GM19452 (cell line): Measurements from ENCODE around the gene FAM13B.
"Not testable (repeated sequence)": the region's sequence is repeated elsewhere in the genome, so short reads cannot be mapped to it uniquely, and the experiment has no call there.

Experiments used
- ATAC-seq: cut with Tn5 transposase; IDR thresholded peaks from one replicate; pipeline ENCODE4 v1.9.1; 2021; ENCODE audit not compliant: unreplicated experiment

The FAM13B gene

DNA sequence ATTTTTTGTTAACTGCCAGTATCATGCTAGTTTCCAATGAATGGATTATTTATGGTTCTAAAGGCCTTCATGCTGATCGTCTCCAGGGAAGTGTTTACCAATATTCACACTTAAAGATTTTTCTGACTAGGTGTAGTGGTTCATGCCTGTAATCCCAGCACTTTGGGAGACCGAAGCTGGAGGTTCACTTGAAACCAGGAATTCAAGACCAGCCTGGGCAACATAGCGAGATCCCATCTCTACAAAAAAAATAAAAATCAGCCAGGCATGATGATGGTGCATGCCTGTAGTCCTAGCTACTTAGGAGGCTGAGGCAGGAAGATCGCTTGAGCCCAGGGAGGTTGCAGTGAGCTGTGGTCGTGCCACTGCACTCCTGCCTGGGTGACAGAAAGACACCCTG is 43.5 kb downstream of the FAM13B start:
- no peak for ATAC-seq

DNA sequence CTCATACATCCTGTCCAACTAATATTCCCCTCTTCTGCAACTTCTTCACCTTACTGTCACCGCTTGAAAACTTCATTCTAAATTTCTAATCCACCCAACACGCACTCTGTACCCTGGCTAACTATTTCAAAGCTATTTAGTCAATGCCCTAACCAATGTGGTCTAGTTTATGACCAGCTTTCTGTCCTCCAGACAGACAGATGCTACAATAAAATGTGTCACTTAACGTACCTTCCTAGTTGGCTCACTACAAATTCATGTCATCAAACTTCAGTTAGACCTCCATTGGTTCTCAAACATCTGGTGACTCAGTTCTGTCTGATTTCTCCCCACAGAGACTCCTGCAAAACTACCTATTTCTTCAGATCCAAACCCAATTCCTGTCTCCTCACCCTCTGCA is 57.7 kb downstream of the FAM13B start:
- ATAC-seq: no peak

DNA sequence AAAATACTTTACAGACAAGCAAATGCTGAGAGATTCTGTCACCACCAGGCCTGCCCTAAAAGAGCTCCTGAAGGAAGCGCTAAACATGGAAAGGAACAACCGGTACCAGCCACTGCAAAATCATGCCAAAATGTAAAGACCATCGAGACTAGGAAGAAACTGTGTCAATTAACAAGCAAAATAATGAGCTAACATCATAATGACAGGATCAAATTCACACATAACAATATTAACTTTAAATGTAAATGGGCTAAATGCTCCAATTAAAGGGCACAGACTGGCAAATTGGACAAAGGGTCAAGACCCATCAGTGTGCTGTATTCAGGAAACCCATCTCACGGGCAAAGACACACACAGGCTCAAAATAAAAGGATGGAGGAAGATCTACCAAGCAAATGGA is 62.5 kb downstream of the FAM13B start:
- not testable (repeated sequence) for ATAC-seq

DNA sequence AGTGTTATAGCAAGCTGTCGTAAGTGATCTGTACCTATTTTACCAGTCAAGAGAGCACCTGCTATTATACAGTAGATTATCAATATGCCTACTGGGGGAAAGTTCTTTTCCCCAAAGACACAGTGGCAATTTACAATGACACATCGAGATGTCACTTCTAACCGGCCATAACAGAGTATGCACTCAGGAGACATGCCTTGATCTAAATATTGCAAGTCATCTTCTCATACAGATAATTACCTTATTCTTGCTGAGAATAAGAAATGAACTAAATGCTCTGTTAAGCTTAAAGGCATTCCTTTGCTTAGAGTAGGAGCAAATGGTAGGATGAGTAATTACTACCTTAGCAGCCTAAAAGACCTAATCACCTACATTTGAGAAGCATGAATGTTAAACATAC is 72.1 kb downstream of the FAM13B start:
- no peak for ATAC-seq

DNA sequence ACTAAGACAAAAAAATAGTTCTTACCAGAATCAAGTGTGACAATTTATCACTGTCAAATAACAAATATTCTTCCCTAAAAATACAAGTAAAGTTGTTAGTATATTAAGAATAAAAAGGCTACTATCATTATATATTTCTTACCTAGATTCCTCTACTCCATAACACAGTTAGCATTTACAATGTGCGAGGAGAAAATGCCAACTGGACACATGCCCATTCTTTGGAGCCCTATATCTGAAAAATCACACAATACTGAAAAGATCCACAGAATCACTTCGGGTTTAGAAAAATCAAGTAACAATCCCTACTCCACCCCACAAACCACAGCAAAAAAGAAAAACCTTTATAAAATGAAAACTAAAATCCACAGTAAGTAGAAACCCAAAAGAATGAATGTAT is 72.7 kb downstream of the FAM13B start:
- ATAC-seq: no peak

DNA sequence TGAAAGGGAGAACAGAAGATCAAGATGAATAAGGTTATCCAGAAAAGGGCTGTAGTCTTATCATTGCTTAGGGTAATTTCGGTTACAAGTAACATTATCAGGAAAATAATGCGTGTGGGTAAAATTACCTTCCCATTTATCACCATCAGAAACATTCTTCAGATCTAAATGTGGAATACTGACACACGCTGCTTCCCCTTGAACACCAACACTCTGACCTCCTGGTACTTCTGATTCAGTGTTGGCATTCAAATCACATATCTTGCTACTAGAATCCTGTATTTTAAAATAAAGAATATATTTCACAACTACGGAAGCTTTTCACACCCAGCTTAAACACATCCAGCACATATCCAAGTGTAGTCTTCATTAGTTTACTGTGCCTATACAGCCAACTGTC is 73.4 kb downstream of the FAM13B start:
- ATAC-seq: no peak

DNA sequence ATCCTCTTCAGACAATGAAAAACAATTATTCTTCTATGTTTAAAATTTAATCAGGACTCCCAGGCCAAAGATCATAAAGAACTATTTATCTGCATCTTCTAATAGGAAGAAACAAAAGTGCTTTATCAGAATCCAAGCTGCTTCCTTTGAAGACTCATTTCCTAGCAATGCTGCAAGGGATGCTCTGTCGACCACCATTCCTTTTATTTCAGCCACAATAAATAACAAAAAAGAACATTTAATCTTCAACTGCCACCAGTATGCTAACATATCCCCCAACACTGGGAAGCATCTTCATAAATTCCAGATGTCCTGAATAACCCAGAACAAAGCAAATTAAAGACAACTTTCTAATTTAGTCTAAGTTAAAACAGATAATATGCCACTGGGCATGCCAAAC is 74.9 kb downstream of the FAM13B start:
- ATAC-seq: no peak

DNA sequence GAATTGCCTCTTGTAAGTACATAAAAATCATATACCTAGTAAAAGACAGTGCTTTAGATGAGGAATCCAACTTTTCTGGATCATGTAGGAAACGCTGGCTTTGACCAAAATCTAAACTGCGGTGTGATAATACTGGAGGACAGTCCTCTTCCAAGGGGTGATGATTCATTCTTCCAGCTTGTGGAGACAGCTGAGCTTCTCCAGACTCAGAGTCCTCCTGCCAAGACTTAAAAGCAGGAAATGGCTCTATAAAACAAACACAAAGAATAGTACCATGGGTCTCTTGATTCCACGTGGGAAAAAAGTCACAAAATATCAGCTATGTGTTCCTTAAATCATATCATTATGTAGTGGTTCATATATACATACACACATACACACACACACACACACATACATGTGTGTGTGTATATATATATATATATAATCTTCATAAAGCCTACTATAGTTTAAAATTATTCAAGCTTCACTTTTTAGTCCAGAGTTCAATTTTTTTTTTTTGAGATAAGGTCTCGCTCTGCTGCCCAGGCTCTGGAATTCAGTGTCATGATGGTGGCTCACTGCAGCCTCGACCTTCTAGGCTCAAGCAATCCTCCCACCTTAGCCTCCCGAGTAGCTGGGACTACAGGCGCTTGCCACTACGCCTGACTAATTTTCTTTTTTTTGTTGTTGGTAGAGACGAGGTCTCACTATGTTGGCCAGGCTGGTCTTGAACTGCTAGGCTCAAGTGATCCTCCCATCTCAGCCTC is 78.6 kb downstream of the FAM13B start:
- ATAC-seq: no peak

DNA sequence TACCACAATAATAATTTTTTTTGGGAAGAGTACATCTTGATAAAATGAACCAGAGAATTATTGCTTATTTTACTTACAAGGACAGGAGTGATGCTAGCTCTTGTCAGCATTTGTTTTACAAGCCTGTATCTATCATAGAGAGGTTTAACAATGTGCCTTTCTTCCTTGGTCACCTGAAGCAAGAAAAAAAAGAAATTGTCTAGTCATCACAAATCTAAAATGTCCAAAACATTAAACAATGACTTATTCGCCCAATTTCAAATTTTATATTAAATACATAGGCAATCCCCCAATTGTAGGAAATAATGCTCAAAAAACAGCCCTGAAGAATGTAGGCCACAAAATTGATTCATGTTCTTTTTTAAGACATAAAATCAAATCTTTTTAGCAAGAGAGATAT is 87.1 kb downstream of the FAM13B start:
- no peak for ATAC-seq

DNA sequence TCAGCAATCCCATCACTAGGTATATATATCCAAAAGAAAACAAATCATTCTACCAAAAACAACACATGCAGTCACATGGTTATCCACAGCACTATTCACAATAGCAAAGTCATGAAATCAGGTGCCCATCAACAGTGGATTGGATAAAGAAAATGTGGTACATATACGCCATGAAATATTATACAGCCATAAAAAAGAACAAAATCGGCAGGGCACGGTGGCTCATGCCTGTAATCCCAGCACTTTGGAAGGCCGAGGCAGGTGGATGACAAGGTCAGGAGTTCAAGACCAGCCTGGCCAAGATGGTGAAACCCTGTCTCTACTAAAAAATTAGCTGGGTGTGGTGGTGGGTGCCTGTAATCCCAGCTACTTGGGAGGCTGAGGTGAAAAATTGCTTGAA is 88.6 kb downstream of the FAM13B start:
- ATAC-seq: not testable (repeated sequence)

DNA sequence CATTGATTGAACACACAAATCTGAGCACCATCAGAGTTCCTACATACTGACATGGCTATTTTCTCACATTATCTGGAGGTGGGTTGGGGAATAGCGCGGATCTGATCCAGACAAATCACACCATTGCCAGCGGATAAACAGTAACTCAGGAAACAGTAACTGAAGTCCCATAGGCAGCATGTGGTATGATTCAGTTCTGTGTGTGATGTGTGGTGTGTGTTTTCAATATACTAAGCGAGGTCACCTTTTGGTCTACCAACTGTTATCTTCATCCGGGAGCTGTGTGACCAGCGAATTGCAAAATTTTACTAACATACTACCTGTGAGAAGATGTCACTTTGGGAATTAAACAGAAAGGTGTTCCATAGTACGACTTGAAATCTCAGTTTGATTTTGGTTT is 93.5 kb downstream of the FAM13B start:
- no peak for ATAC-seq

DNA sequence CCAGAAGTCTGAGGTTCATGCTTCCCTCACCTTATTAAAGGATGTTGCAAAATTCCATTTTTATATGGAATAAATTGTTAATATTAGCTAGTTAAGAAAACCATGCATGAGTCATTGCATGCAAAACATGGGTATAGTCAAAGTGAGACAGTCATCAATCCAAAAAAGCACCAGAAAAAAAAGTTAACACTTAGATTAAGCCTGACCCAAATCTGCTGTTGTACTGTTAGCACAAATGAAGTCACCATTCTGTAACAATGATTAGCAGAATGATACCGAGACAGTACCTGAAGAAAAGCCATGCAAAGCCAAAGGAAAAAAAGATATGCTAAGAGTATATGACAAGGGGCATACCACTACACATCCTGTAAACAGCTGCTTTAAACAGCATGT is 94.1 kb downstream of the FAM13B start:
- no peak for ATAC-seq

DNA sequence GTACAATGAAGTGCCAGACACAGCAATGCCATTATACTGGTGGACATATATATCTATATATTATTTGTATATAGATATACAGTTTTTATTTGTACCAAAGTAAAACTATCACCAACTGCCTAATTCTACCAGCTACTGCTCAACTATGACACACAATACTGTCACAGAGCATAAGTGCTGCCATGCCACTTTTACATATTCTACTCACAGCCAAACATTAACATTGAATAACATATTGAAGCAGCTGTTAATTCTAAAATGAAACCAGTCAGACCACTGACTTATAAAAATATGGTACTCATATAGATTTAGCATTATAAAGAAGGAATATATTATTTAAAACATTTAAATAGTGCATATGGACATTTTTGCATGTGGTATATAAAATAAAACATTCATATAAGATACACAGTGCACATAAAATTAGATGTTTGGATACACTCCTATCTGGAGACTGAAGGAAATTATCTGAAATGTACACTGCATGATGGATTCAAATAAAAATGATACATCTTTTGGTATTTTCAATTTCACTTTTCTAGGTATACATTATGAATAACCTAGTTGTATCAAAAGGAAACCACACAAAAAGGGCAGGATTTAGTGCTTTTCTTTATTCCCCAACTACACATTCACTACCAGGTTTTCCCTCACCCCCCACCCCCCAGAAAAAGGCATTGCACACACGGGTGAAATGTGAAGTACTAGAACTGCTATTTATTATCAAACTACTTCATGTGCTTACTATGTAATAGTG is 94.7 kb downstream of the FAM13B start:
- ATAC-seq: no peak

DNA sequence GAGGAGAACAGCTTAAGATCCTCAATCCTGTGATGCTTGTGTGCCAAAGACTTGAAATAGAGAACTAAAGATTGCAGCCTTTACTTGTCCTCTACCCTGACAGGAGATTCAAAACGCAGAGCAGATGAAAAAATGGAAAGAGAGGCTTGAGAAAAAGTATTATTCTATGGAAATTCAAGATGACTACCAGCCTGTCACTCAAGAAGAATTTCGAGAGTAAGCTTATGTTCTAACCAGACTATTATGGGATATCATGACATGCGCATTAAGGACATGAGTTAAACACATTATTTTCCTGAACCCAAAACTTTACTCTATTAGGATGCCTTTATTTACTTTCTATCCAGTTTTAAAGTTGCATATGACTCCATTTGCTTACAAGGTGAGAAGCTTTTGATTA is 97.2 kb downstream of the FAM13B start:
- ATAC-seq: no peak

DNA sequence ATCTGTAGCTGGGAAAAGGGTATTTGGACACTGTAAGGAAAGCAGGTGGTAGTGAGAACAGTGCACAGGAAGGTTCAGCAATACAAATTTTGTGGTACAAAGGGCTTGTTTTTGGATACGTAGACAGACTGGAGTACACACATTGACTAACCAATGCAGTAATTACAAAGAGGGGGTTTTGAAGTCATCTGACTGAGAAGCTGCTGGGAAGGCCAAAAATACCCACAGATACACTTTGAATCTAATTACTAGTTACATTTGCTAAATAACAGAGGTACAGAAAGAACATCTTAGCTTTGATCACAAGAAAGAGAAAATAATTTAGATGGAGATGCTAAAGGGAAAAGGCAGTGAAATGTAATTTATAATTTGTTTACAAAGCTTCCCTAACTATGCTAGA is 97.7 kb downstream of the FAM13B start:
- ATAC-seq: no peak

DNA sequence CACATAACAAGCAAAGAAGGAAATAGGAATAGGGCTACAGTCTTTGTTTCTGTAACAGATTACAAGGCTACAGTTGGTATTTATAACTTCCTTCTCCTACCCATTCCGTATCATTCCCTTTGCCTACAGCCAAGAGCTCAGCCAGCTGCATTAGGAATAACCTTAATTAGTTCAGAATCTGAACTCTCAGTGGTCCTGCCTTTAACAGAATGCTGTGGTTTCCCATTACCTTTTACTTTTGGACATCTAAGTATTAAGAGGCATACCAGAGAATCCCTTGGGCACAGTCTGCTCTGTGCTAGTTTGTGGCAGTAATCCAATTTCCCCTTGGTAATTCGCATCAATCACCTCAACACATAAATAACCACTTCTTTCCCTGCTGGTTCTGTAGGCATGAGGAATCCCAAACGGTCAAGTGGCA is 99.4 kb downstream of the FAM13B start:
- ATAC-seq: no peak

DNA sequence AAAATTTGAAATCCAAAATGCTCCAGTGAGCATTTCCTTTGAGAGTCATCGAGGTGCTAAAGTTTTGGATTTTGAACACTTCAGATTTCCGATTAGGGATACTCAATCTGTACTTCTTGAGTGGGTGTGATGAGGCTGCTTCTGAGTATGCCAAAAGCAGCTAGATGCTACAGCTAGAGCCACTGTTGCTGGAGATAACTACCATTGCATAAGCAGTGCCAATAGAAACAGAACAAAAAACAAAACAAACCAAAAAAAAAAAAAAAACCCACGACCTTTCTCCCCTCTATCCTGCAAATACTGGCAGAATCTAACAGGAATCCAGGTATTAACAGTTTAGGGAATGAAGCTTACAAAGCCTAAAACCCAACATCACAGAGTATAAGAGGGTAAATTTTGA is 100.1 kb downstream of the FAM13B start:
- no peak for ATAC-seq

DNA sequence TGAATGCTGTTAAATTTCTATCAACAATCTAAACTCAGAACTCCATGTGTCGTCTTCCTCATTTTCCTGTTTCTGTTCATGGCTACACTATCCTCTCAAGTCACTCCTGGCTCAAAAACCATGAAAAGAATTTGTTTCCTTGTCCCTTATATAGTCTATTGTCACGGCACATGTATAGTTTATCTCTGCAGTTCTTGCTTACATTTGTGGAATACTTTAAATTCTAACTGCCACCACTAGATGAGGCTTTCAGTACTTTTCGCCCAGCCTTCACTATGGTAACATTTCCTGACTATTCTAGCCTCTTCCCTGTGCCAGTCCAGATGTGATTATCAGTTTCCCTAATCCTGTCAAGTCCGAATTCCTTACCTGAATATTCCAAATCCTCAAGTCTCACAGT is 109.0 kb downstream of the FAM13B start:
- no peak for ATAC-seq

DNA sequence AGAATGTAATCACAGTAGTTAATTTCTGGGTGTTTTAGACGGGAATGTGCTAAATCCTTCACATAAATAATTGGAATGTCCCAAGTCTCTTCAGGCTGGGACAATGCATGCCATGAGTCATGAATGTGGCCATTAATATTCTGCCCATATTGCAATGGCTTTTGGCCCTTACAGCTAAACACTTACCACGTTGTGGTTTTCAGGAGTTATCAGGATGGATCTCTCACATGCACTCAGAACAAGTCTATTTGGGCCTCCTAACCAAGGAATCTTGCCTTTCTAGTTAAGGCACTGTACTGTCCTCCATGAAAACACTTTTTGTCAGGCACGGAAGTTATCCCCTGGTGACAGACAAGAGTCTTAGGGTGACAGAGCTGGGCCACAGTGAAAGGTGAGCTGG is 110.9 kb downstream of the FAM13B start:
- ATAC-seq: no peak

DNA sequence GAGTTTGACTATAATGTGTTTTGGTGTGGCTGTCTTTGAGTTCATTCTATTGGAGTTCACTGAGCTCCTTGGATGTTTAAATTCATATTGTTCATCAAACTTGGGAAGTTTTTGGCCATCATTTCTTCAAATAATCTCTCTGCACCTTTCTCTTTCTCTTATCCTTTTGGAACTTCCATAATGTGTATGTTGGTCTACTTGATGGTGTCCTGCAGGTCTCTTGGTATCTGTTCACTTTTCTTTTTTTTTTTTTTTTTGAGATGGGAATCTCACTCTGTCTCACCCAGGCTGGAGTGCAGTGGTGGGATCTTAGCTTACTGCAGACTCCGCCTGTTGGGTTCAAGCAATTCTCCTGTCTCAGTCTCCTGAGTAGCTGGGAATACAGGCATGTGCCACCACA is 116.0 kb downstream of the FAM13B start:
- ATAC-seq: no peak

DNA sequence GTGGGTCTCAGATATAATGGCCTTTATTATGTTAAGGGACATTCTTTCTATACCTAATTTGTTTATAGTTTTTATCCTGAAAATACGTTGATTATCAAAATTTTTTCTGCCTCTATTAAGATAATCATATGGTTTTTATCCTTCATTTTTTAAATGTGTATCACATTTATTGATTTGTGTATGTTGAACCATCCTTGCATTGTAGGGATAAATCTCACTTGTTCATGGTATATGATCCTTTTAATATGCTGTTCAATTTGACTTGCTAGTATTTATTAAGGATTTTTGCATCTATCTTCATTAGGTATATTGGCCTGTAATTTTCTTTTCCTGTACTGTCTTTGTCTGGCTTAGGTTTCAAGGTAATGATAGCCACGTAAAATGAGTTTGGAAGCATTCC is 118.1 kb downstream of the FAM13B start:
- ATAC-seq: no peak

DNA sequence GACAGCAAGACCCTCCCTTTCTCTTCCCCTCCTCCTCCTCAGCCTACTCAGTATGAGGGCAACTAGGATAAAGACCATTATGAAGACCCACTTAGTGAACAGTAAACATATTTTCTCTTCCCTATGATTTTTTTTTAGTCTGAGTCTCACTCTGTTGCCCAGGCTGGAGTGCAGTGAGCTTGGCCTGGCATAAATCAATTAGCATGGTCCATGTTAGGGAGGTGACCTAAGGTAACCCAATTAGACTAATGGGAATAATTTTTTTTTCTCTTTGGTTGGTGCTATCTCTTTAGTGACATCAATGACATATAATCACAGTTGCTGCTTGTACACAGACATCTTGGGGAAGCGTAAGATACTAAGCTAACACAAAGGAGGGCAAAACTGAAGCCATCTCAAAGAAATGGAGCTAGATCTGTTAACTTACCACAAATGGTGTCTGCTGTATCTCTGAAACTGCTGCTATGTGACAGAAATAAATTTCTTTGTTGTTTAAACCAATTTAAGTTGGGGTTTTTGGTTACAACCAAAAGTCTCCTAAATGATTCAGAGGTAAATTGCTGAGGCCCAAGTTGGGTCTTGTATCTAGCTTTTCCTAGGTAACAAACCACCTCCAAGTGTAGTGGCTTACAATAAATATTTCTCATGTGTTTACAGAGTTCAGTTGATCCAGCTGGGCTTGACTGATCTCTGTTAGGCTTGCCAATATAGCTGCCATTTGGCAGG is 130.3 kb downstream of the FAM13B start:
- no peak for ATAC-seq
